HG03039 (cell line): ENCODE measurements around the gene ZNF592.

ENCODE experiments used
- ATAC-seq: cut with Tn5 transposase; IDR thresholded peaks from one replicate; pipeline ENCODE4 v1.9.1; 2021; ENCODE audit warnings: mild to moderate bottlenecking, moderate library complexity; ENCODE audit not compliant: unreplicated experiment

Gene ZNF592

GRCh38 chr15:84773716-84774115, 25.3 kb downstream of the ZNF592 start:
- ATAC-seq: no peak

- ATAC-seq: no peak
These were observed 27.6 kb downstream of the ZNF592 start for GRCh38 chr15:84775867-84776449.

- ATAC-seq: no peak
These were observed 29.8 kb downstream of the ZNF592 start for GRCh38 chr15:84778194-84778593.

- ATAC-seq: no peak
These were observed 32.1 kb downstream of the ZNF592 start for GRCh38 chr15:84780492-84780891.

- ATAC-seq: no peak
These were observed 33.1 kb downstream of the ZNF592 start for GRCh38 chr15:84781495-84781894.

GRCh38 chr15:84782346-84782745, 34.0 kb downstream of the ZNF592 start:
- ATAC-seq: no peak

GRCh38 chr15:84783493-84784251, 35.3 kb downstream of the ZNF592 start:
- ATAC-seq: no peak

GRCh38 chr15:84784262-84784661, 35.9 kb downstream of the ZNF592 start:
- ATAC-seq: no peak

GRCh38 chr15:84785053-84785452, 36.7 kb downstream of the ZNF592 start:
- ATAC-seq: no peak

GRCh38 chr15:84788500-84788899, 40.1 kb downstream of the ZNF592 start:
- ATAC-seq: no peak

GRCh38 chr15:84789762-84790161, 41.4 kb downstream of the ZNF592 start:
- no peak for ATAC-seq

- ATAC-seq: no peak
These were observed 42.3 kb downstream of the ZNF592 start for GRCh38 chr15:84790676-84791075.

- no peak for ATAC-seq
These were observed 43.4 kb downstream of the ZNF592 start for GRCh38 chr15:84791763-84792162.

GRCh38 chr15:84793431-84794161, 45.2 kb downstream of the ZNF592 start:
- no peak for ATAC-seq

GRCh38 chr15:84794162-84794547, 45.8 kb downstream of the ZNF592 start:
- no peak for ATAC-seq

GRCh38 chr15:84795186-84795585, 46.8 kb downstream of the ZNF592 start:
- ATAC-seq: no peak

GRCh38 chr15:84797212-84797611, 48.8 kb downstream of the ZNF592 start:
- no peak for ATAC-seq

- ATAC-seq: no peak
These were observed 49.4 kb downstream of the ZNF592 start for GRCh38 chr15:84797801-84798200.

GRCh38 chr15:84798436-84798946, 50.1 kb downstream of the ZNF592 start:
- no peak for ATAC-seq

- no peak for ATAC-seq
These were observed 51.3 kb downstream of the ZNF592 start for GRCh38 chr15:84799511-84800187.

- no peak for ATAC-seq
These were observed 52.0 kb downstream of the ZNF592 start for GRCh38 chr15:84800365-84800806.
